SJCRH30 (cell line): ENCODE data around the gene TRIM69. TPM values are rescaled to one million over a fixed set of nuclear protein-coding genes. Genes with fewer than 3 reads are reported as not detected.

Experiments used
- total RNA-seq: library from RNA; depleted of rRNA; stranded (reverse); fragments of >200 nt; shearing (Covaris generic); gene quantifications from 2 replicates; pipeline ENCODE4 v1.2.3, GENCODE V29; 2014; rRNA removed

TRIM69 gene
- total RNA-seq, 1 experiment from 2014 or later = 15.7 TPM

Other genes with a start within 250 kb of the TRIM69 start
- gene EIF3J, start 199.4 kb upstream of the TRIM69 start, total RNA-seq = 84.0 and 96.4 TPM in 2 replicates
- gene SPG11, start 72.9 kb upstream of the TRIM69 start, total RNA-seq = 29.3 and 41.2 TPM in 2 replicates
- 0.20 TPM in 1 of 2 replicates, not detected in the other for gene PATL2, start 25.2 kb upstream of the TRIM69 start, total RNA-seq
- gene B2M, start 25.0 kb upstream of the TRIM69 start, total RNA-seq = 729 and 792 TPM in 2 replicates
- gene TERB2, start 220.2 kb downstream of the TRIM69 start, total RNA-seq = not detected in 2 replicates